Subcutaneous abdominal adipose tissue (tissue), 5 donors: ENCODE results near the gene HSPA12B.

Experiments
- H3K27ac ChIP-seq: one replicate; pipeline ENCODE4 v1.7.0; 2013; ENCODE audit warnings: low read depth, mild to moderate bottlenecking, inconsistent platforms, low read length, moderate library complexity
- H3K27me3 ChIP-seq, 5 donors: one replicate each; pipeline ENCODE4 v1.7.0; 2013; ENCODE audit warnings: low read length in 5 of 5, inconsistent platforms in 1 of 5; ENCODE audit not compliant: control insufficient read depth in 5 of 5, insufficient read depth in 4 of 5
- H3K36me3 ChIP-seq, 5 donors: one replicate each; pipeline ENCODE4 v1.7.0; 2013; ENCODE audit warnings: low read length in 5 of 5; ENCODE audit not compliant: control insufficient read depth in 5 of 5, insufficient read depth in 5 of 5
- H3K4me1 ChIP-seq, 5 donors: one replicate each; pipeline ENCODE4 v1.7.0; 2013; ENCODE audit warnings: low read length in 5 of 5, mild to moderate bottlenecking in 3 of 5, moderate library complexity in 1 of 5; ENCODE audit not compliant: control insufficient read depth in 5 of 5, insufficient read depth in 5 of 5
- H3K4me3 ChIP-seq, 5 donors: one replicate each; pipeline ENCODE4 v1.7.0; 2013; ENCODE audit warnings: low read length in 5 of 5, low read depth in 1 of 5
- H3K9ac ChIP-seq, 5 donors: one replicate each; pipeline ENCODE4 v1.7.0; 2013; ENCODE audit warnings: low read length in 5 of 5, mild to moderate bottlenecking in 4 of 5, moderate library complexity in 3 of 5
- H3K9me3 ChIP-seq, 5 donors: one replicate each; pipeline ENCODE4 v1.7.0; 2013; ENCODE audit warnings: low read length in 5 of 5; ENCODE audit not compliant: control insufficient read depth in 5 of 5
- donor health status: healthy.
- donor health status: healthy.
- donor health status: healthy.
- donor health status: healthy.
- donor health status: healthy.

The HSPA12B gene

GRCh38 chr20:3795511-3796468 is 63.3 kb downstream of the HSPA12B start, which contains the start of gene CDC25B:
Gene CDC25B (plus strand): TSS chr20:3796310. CDS start chr20:3796532, 222 bp downstream.
- peaks cover 0 to 13% (median 8%) of the 10 kb centered on the region in 5 donors for H3K36me3 ChIP-seq
- H3K27ac ChIP-seq: peak within 1 kb of the TSS; percentile 88
- peaks cover 0 to 36% (median 17%) of the 10 kb centered on the region in 5 donors for H3K4me1 ChIP-seq
- peak within 1 kb of the TSS in 4 of 5 donors; percentile 77 to 94 (median 88) for H3K9ac ChIP-seq
- H3K9me3 ChIP-seq: no peaks in the 10 kb centered on the region
- no peaks in the 10 kb centered on the region for H3K27me3 ChIP-seq
- peak within 1 kb of the TSS; percentile 71 to 90 (median 78) for H3K4me3 ChIP-seq

DNA sequence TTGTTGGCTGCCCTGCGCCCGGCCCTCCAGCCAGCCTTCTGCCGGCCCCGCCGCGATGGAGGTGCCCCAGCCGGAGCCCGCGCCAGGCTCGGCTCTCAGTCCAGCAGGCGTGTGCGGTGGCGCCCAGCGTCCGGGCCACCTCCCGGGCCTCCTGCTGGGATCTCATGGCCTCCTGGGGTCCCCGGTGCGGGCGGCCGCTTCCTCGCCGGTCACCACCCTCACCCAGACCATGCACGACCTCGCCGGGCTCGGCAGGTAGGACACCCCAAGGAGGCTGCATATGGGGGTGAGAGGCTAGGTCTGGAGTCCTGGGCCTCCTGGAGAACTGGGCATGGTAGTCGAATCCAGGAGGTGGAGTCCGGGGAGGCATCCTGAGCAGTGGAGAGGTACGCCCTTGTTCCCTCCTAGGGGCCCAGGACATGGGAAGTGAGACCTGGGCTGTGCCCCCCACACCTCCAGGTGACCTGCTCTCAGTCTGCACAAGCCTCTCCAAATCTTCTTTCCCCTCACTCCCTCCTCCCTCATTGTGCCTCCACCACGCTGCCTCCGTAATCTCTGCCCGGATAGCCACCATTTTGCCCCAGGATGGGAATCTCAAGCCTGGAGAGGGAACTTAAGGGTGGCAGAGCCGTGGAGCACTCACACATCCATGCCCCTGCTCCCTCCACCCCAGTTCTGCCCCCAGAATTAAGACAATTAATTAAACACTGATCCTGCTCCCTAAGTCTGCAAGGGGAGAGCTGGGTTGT is 64.2 kb downstream of the HSPA12B start:
- peaks cover 0 to 22% (median 16%) of the 10 kb centered on the region in 5 donors for H3K36me3 ChIP-seq
- no peak overlapping the region for H3K27ac ChIP-seq
- peak overlapping the region; percentile 48 to 90 (median 63) for H3K4me3 ChIP-seq
- H3K27me3 ChIP-seq: no peaks in the 10 kb centered on the region
- no peaks in the 10 kb centered on the region for H3K9me3 ChIP-seq
- peak overlapping the region in 2 of 5 donors; percentile 39 to 59 for H3K9ac ChIP-seq
- H3K4me1 ChIP-seq: peaks cover 0 to 36% (median 17%) of the 10 kb centered on the region in 5 donors

DNA sequence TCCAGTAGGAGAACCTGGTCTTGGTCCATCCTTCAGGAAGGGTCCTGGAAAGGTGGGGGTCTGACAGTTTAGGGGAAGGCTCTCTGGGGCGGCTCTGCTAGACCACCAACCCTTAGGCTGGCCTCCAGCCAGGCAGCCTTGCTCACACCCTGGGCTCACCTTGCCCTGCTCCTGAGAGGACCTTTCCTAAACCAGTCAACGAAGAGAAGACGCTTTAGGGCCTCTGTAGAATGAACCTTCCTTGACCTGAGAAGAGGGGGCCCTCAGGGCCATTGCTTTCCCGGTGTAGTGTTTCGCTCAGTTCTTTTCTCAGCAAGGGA is 64.7 kb downstream of the HSPA12B start:
- H3K27me3 ChIP-seq: no peaks in the 10 kb centered on the region
- H3K36me3 ChIP-seq: peaks cover 0 to 27% (median 21%) of the 10 kb centered on the region in 5 donors
- peak overlapping the region in 2 of 5 donors; percentile 78 to 90 for H3K4me3 ChIP-seq
- no peaks in the 10 kb centered on the region for H3K9me3 ChIP-seq
- H3K4me1 ChIP-seq: peaks cover 0 to 36% (median 18%) of the 10 kb centered on the region in 5 donors
- H3K27ac ChIP-seq: no peak overlapping the region
- H3K9ac ChIP-seq: peak overlapping the region in 2 of 5 donors; percentile 19 to 59

GRCh38 chr20:3797592-3798372 is 65.3 kb downstream of the HSPA12B start:
- Histone ChIP-seq H3K9ac (peak overlapping the region in 2 of 5 donors; percentile 19 to 59), H3K9me3 (no peaks in the 10 kb centered on the region), H3K4me3 (peak overlapping the region in 1 of 5 donors; percentile 78), H3K27me3 (no peaks in the 10 kb centered on the region), H3K36me3 (peaks cover 0 to 32% (median 25%) of the 10 kb centered on the region in 5 donors), H3K4me1 (peaks cover 2 to 42% (median 24%) of the 10 kb centered on the region in 5 donors), H3K27ac (no peak overlapping the region)

- Histone ChIP-seq H3K4me1 (peaks cover 2 to 48% (median 24%) of the 10 kb centered on the region in 5 donors), H3K27me3 (no peaks in the 10 kb centered on the region), H3K27ac (no peak overlapping the region), H3K9ac (no peak overlapping the region), H3K9me3 (no peaks in the 10 kb centered on the region), H3K36me3 (peaks cover 0 to 38% (median 31%) of the 10 kb centered on the region in 5 donors), H3K4me3 (no peak overlapping the region)
These were observed 65.9 kb downstream of the HSPA12B start for GRCh38 chr20:3798373-3798768.

GRCh38 chr20:3798908-3799248 is 66.4 kb downstream of the HSPA12B start:
- Histone ChIP-seq H3K4me1 (peaks cover 2 to 49% (median 24%) of the 10 kb centered on the region in 5 donors), H3K9ac (no peak overlapping the region), H3K9me3 (no peaks in the 10 kb centered on the region), H3K36me3 (peaks cover 0 to 43% (median 36%) of the 10 kb centered on the region in 5 donors), H3K4me3 (no peak overlapping the region), H3K27ac (no peak overlapping the region), H3K27me3 (no peaks in the 10 kb centered on the region)

- Histone ChIP-seq H3K4me3 (no peak overlapping the region), H3K27me3 (no peaks in the 10 kb centered on the region), H3K4me1 (peaks cover 2 to 45% (median 21%) of the 10 kb centered on the region in 5 donors), H3K36me3 (peaks cover 0 to 55% (median 49%) of the 10 kb centered on the region in 5 donors), H3K9ac (peak overlapping the region in 1 of 5 donors; percentile 11), H3K9me3 (no peaks in the 10 kb centered on the region), H3K27ac (no peak overlapping the region)
These were observed 67.9 kb downstream of the HSPA12B start for GRCh38 chr20:3800256-3800877.

GRCh38 chr20:3800878-3801260 is 68.4 kb downstream of the HSPA12B start:
- H3K9me3 ChIP-seq: no peaks in the 10 kb centered on the region
- H3K9ac ChIP-seq: no peak overlapping the region
- no peak overlapping the region for H3K27ac ChIP-seq
- H3K4me1 ChIP-seq: peaks cover 2 to 48% (median 20%) of the 10 kb centered on the region in 5 donors
- H3K36me3 ChIP-seq: peaks cover 0 to 55% (median 49%) of the 10 kb centered on the region in 5 donors
- H3K27me3 ChIP-seq: no peaks in the 10 kb centered on the region
- no peak overlapping the region for H3K4me3 ChIP-seq

GRCh38 chr20:3801299-3801698 is 68.8 kb downstream of the HSPA12B start:
- H3K27ac ChIP-seq: no peak overlapping the region
- no peaks in the 10 kb centered on the region for H3K27me3 ChIP-seq
- H3K4me3 ChIP-seq: no peak overlapping the region
- H3K4me1 ChIP-seq: peaks cover 2 to 52% (median 23%) of the 10 kb centered on the region in 5 donors
- H3K9ac ChIP-seq: no peak overlapping the region
- peaks cover 0 to 55% (median 49%) of the 10 kb centered on the region in 5 donors for H3K36me3 ChIP-seq
- peaks cover 0 to 3% (median 0%) of the 10 kb centered on the region in 5 donors for H3K9me3 ChIP-seq
